Bronchial epithelial cell (primary cell): ENCODE results near the gene ARL5A. TPM values are rescaled to one million over a fixed set of nuclear protein-coding genes. Genes with fewer than 3 reads are reported as not detected.

Experiments used
- DNase-seq: peaks from one replicate; pipeline ENCODE4 v3.0.0-alpha.2; 2010; ENCODE audit warnings: low read depth
- FAIRE-seq: peaks from 2 replicates; lab custom pipeline; 2011; peaks lifted over from hg19 to GRCh38; lab: Jason Lieb, UNC
- H3K27me3 ChIP-seq: 2 replicates; pipeline ENCODE4 v1.5.1; 2011; ENCODE audit warnings: low read length; ENCODE audit not compliant: control insufficient read depth, insufficient read depth
- H3K36me3 ChIP-seq: 2 replicates; pipeline ENCODE4 v1.5.1; 2011; ENCODE audit warnings: low read length; ENCODE audit not compliant: control insufficient read depth, insufficient read depth
- H3K4me3 ChIP-seq: 2 replicates; pipeline ENCODE4 v1.5.1; 2011; ENCODE audit warnings: mild to moderate bottlenecking, low read depth, low read length, control low read depth
- CTCF ChIP-seq: IDR thresholded peaks from 2 replicates; pipeline ENCODE4 v1.5.1; 2011; ENCODE audit warnings: mild to moderate bottlenecking, moderate library complexity, low read length, control low read depth, inconsistent platforms; ENCODE audit not compliant: insufficient read depth, severe bottlenecking
- total RNA-seq: library from RNA; depleted of rRNA; stranded (reverse); fragments of >200 nt; gene quantifications from 2 replicates; pipeline ENCODE4 v1.2.1, GENCODE V29; 2014

ARL5A gene
- total RNA-seq, 1 donor from 2014 or later, result 66.6 TPM

- H3K36me3 ChIP-seq, result peaks cover 9% of the 10 kb centered on the region
- H3K27me3 ChIP-seq, result no peaks in the 10 kb centered on the region
- DNase-seq, result no peak
- no peak for FAIRE-seq
- no peak overlapping the region for H3K4me3 ChIP-seq
- TF ChIP-seq CTCF, result no peak
These were observed 17.7 kb downstream of the ARL5A start for GRCh38 chr2:151810489-151810888.

GRCh38 chr2:151809073-151809383 is 19.2 kb downstream of the ARL5A start:
- H3K27me3 ChIP-seq, result no peaks in the 10 kb centered on the region
- H3K36me3 ChIP-seq, result peaks cover 6% of the 10 kb centered on the region
- no peak for TF ChIP-seq CTCF
- FAIRE-seq (no peak), DNase-seq (no peak)
- H3K4me3 ChIP-seq, result no peak overlapping the region

- FAIRE-seq (no peak), DNase-seq (peak; percentile 36)
- Histone ChIP-seq H3K4me3 (no peak overlapping the region), H3K36me3 (peaks cover 6% of the 10 kb centered on the region), H3K27me3 (no peaks in the 10 kb centered on the region)
- TF ChIP-seq CTCF, result no peak
These were observed 19.8 kb downstream of the ARL5A start for GRCh38 chr2:151808258-151809072.

GRCh38 chr2:151805961-151806360 is 22.3 kb downstream of the ARL5A start:
- no peak for DNase-seq
- TF ChIP-seq CTCF, result no peak
- H3K27me3 ChIP-seq, result no peaks in the 10 kb centered on the region
- FAIRE-seq, result no peak
- no peak overlapping the region for H3K4me3 ChIP-seq
- peaks cover 4% of the 10 kb centered on the region for H3K36me3 ChIP-seq

- DNase-seq, result no peak
These were observed 22.9 kb downstream of the ARL5A start for GRCh38 chr2:151805343-151805742.

More at GRCh38 chr2:151805343-151805742, 22.9 kb downstream of the ARL5A start:
- no peak overlapping the region for H3K4me3 ChIP-seq
- TF ChIP-seq CTCF, result no peak
- no peak for FAIRE-seq
- peaks cover 2% of the 10 kb centered on the region for H3K36me3 ChIP-seq
- H3K27me3 ChIP-seq, result no peaks in the 10 kb centered on the region
